ENCODE measurements around the gene DUSP6. TPM values are rescaled to one million over a fixed set of nuclear protein-coding genes. Genes with fewer than 3 reads are reported as not detected.
A peak's percentile ranks its signal among the peaks of the same experiment; 100 is the strongest.

DUSP6 gene
- total RNA-seq, 4 donors from 2014 or later, result 22.9 to 83.4 (median 53.2) TPM

DNA sequence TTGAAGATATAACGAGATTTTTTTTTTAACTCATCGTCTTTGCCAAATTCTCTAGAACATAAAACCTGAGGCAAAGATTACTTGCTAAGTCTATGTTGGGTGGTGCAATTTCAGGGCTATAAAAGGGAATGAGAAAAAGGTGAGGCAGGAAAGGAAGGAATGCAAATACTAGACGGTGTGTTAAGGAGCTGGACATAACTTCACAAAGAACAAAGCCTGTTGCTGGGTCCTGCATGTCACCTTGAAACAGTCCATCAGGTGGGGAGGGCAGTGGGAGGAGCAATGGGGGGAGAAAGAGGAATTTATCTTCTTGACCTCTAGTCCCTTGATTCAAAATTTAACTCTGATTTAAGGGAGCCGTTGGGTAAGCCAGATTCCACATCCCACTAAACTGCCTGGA is 16.1 kb upstream of the DUSP6 start:
- 53 to 56% methylated on average over 3 to 4 of the region's 4 CpGs for WGBS, 2 donors (ENCODE audit: low coverage in 1 of 2)

DNA sequence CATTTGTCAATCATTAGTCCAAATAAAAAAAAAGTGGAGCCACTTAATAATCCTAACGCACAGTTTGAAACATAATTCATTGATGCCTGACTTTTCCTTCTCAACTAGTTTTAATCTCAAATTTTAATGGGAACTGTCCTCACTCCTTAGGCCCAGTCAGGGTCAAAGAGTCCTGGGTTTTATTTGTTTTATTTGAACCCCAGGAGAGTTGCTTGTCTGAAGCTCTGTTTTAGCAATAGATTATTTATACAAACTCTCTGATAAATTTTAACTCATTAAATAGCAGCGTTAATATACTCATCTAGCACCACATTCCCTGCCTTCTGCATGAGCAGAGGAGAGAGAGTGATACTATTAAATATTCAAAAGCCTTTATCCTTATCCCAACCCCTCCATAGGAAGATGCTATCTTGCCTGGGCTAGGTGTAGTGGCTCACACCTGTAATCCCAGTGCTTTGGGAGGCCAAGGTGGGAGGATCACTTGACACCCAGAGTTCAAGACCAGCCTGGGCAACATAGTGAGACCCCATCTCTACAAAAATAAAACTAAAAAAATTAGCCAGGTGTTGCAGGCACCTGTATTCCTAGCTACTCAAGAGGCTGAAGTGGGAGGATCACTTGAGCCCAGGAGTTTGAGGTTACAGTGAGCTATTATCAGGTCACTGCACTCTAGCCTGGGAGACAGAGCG is 14.5 kb upstream of the DUSP6 start:
- Histone ChIP-seq H3K27me3 (no peaks in the 10 kb centered on the region), H3K9me3 (no peaks in the 10 kb centered on the region), H3K27ac (no peak overlapping the region), H3K4me1 (peaks cover 9 to 37% (median 20%) of the 10 kb centered on the region in 4 donors), H3K4me3 (no peak overlapping the region), H3K36me3 (no peaks in the 10 kb centered on the region)
- in situ Hi-C loops (cut with MboI; ENCODE audit: low pct_ligation_motif_present in 1 of 4, low pct_unique_long_range_greater_than_20kb in 1 of 4, low sequenced_read_pairs in 3 of 4) (no loop called here), intact Hi-C loops (cut with DNase I; ENCODE audit: low total_unique reads) (loop anchor here (10.0 kb wide), 1 partner anchor 332 kb away; no protein-coding TSS in a partner anchor)
- TF ChIP-seq EP300 (IDR thresholded peaks at IDR 0.05; ENCODE audit: low read depth) (no peak), POLR2A (IDR thresholded peaks at IDR 0.05) (no peak), POLR2AphosphoS5 (IDR thresholded peaks at IDR 0.05) (no peak)
- TF ChIP-seq, protein P1, sequence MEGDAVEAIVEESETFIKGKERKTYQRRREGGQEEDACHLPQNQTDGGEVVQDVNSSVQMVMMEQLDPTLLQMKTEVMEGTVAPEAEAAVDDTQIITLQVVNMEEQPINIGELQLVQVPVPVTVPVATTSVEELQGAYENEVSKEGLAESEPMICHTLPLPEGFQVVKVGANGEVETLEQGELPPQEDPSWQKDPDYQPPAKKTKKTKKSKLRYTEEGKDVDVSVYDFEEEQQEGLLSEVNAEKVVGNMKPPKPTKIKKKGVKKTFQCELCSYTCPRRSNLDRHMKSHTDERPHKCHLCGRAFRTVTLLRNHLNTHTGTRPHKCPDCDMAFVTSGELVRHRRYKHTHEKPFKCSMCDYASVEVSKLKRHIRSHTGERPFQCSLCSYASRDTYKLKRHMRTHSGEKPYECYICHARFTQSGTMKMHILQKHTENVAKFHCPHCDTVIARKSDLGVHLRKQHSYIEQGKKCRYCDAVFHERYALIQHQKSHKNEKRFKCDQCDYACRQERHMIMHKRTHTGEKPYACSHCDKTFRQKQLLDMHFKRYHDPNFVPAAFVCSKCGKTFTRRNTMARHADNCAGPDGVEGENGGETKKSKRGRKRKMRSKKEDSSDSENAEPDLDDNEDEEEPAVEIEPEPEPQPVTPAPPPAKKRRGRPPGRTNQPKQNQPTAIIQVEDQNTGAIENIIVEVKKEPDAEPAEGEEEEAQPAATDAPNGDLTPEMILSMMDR (IDR thresholded peaks at IDR 0.05), result no peak
- WGBS, 2 donors (ENCODE audit: low coverage in 1 of 2), result 83 to 88% methylated on average over 2 to 3 of the region's 3 CpGs
- DNase-seq, result no peak

More for the DNA sequence above, 16.1 kb upstream of the DUSP6 start:
- Histone ChIP-seq H3K27me3 (no peaks in the 10 kb centered on the region), H3K4me3 (no peak overlapping the region), H3K36me3 (no peaks in the 10 kb centered on the region), H3K27ac (peak overlapping the region; percentile 69 to 79 (median 75)), H3K9me3 (no peaks in the 10 kb centered on the region), H3K4me1 (peaks cover 13 to 49% (median 30%) of the 10 kb centered on the region in 4 donors)
- no peak for TF ChIP-seq EP300 (IDR thresholded peaks at IDR 0.05; ENCODE audit: low read depth)
- TF ChIP-seq, protein P1 (IDR thresholded peaks at IDR 0.05), result no peak
- peak; percentile 40 for TF ChIP-seq POLR2A (IDR thresholded peaks at IDR 0.05)
- TF ChIP-seq POLR2AphosphoS5 (IDR thresholded peaks at IDR 0.05), result peak in 2 of 3 donors; percentile 7 to 61
- intact Hi-C loops (cut with DNase I; ENCODE audit: low total_unique reads) (loop anchor here (10.0 kb wide), 1 partner anchor 334 kb away; no protein-coding TSS in a partner anchor), in situ Hi-C loops (cut with MboI; ENCODE audit: low pct_ligation_motif_present in 1 of 4, low pct_unique_long_range_greater_than_20kb in 1 of 4, low sequenced_read_pairs in 3 of 4) (no loop called here)
- DNase-seq, result no peak

DNA sequence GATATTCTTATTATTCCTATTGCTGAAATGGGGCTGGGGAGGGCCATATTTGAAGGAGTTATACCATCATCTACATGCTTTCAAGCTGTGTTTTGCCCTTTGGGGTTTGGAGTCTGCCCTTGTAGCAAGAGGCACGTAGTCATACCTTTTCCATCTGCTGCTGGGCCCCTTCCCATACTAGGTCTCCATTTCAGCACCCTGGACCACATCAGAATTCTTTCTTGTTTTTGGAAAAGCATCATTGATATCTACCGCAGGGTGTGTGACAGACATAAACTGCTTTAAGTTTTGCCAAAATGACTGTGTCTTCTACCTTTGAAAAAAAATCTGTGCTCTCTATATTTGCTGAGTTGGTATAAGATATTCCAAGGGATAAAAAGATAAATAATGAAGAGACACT is 12.3 kb upstream of the DUSP6 start:
- Histone ChIP-seq H3K27ac (no peak overlapping the region), H3K4me1 (peaks cover 5 to 21% (median 8%) of the 10 kb centered on the region in 4 donors), H3K36me3 (no peaks in the 10 kb centered on the region), H3K4me3 (no peak overlapping the region), H3K27me3 (no peaks in the 10 kb centered on the region), H3K9me3 (no peaks in the 10 kb centered on the region)
- intact Hi-C loops (cut with DNase I; ENCODE audit: low total_unique reads), result loop anchor here (10.0 kb wide), 1 partner anchor 330 kb away; no protein-coding TSS in a partner anchor
- WGBS, 2 donors (ENCODE audit: low coverage in 1 of 2), result 90 to 92% methylated on average over 2 of the region's 2 CpGs
- TF ChIP-seq, protein P1 (IDR thresholded peaks at IDR 0.05), result no peak
- TF ChIP-seq EP300 (IDR thresholded peaks at IDR 0.05; ENCODE audit: low read depth) (no peak), POLR2A (IDR thresholded peaks at IDR 0.05) (no peak), POLR2AphosphoS5 (IDR thresholded peaks at IDR 0.05) (no peak)
- in situ Hi-C loops (cut with MboI; ENCODE audit: low pct_ligation_motif_present in 1 of 4, low pct_unique_long_range_greater_than_20kb in 1 of 4, low sequenced_read_pairs in 3 of 4), result no loop called here
- DNase-seq, result no peak

DNA sequence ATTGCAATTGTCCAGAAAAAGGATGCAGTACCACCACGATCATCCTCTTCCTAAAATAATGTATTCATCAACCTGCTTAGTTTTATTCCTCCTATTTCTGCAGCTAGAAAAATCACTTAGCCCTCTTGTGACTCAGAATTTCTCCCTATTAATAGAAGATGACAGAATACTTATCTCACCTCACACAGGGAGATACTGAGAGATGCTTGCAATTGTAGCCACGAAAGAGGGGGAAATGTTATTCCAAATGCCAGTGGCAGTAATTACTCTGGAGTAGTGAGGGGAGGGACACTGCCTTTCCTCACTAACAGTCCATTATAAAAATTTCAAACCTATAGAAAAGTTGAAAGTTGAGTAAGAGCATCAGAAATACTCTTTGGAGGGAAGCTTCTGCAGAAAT is 11.8 kb upstream of the DUSP6 start:
- no peaks in the 10 kb centered on the region for H3K27me3 ChIP-seq
- H3K4me1 ChIP-seq, result peaks cover 3 to 15% (median 5%) of the 10 kb centered on the region in 4 donors
- WGBS, 2 donors (ENCODE audit: low coverage in 1 of 2), result 79 to 83% methylated on average over 1 to 2 of the region's 2 CpGs
- no peak for DNase-seq
- H3K36me3 ChIP-seq, result no peaks in the 10 kb centered on the region
- no peak for TF ChIP-seq EP300 (IDR thresholded peaks at IDR 0.05; ENCODE audit: low read depth)
- TF ChIP-seq POLR2AphosphoS5 (IDR thresholded peaks at IDR 0.05), result no peak
- no peak for TF ChIP-seq POLR2A (IDR thresholded peaks at IDR 0.05)
- TF ChIP-seq, protein P1 (IDR thresholded peaks at IDR 0.05), result no peak
- no peak overlapping the region for H3K4me3 ChIP-seq
- no peaks in the 10 kb centered on the region for H3K9me3 ChIP-seq
- intact Hi-C loops (cut with DNase I; ENCODE audit: low total_unique reads), result loop anchor here (10.0 kb wide), 1 partner anchor 329 kb away; no protein-coding TSS in a partner anchor
- in situ Hi-C loops (cut with MboI; ENCODE audit: low pct_ligation_motif_present in 1 of 4, low pct_unique_long_range_greater_than_20kb in 1 of 4, low sequenced_read_pairs in 3 of 4), result no loop called here
- H3K27ac ChIP-seq, result no peak overlapping the region

Measured in transverse colon (tissue), 4 donors.